Measurements from ENCODE around the gene HSDL1.

The HSDL1 gene

GRCh38 chr16:84109598-84110335 lies 35.2 kb downstream of the HSDL1 start:
- TF ChIP-seq EZH2phosphoT487 (IDR thresholded peaks at IDR 0.05; ENCODE audit: low read depth) (no peak), CTCF (IDR thresholded peaks at IDR 0.05; ENCODE audit: low read depth, low read length) (no peak)
- Histone ChIP-seq H3K4me2 (ENCODE audit: low read length) (no peak overlapping the region), H3K4me3 (ENCODE audit: low read length) (no peak overlapping the region), H3K79me2 (ENCODE audit: low read length) (peaks cover 60% of the 10 kb centered on the region), H3K4me1 (ENCODE audit: low read length) (peaks cover 12% of the 10 kb centered on the region; the same call in 1 of the 2 replicates), H3K9me3 (ENCODE audit: insufficient read depth, low read length) (no peaks in the 10 kb centered on the region), H3K9ac (ENCODE audit: low read length) (no peak overlapping the region), H3K36me3 (replicated peaks; ENCODE audit: low read depth, low read length) (peaks cover 11% of the 10 kb centered on the region), H3K27ac (ENCODE audit: low read length) (no peak overlapping the region), H2AFZ (ENCODE audit: low read depth, low read length) (no peak overlapping the region), H3K27me3 (ENCODE audit: low read depth, low read length) (no peaks in the 10 kb centered on the region), H4K20me1 (ENCODE audit: insufficient read depth, low read length) (peaks cover 48% of the 10 kb centered on the region)

GRCh38 chr16:84107921-84108320 lies 37.1 kb downstream of the HSDL1 start:
- H3K79me2 ChIP-seq (ENCODE audit: low read length) = peaks cover 42% of the 10 kb centered on the region
- H3K4me1 ChIP-seq (ENCODE audit: low read length) = peaks cover 12% of the 10 kb centered on the region; the same call in 1 of the 2 replicates
- H3K4me3 ChIP-seq (ENCODE audit: low read length) = no peak overlapping the region
- no peaks in the 10 kb centered on the region for H3K9me3 ChIP-seq (ENCODE audit: insufficient read depth, low read length)
- H2AFZ ChIP-seq (ENCODE audit: low read depth, low read length) = no peak overlapping the region
- no peak overlapping the region for H3K27ac ChIP-seq (ENCODE audit: low read length)
- H3K27me3 ChIP-seq (ENCODE audit: low read depth, low read length) = no peaks in the 10 kb centered on the region
- H4K20me1 ChIP-seq (ENCODE audit: insufficient read depth, low read length) = peaks cover 58% of the 10 kb centered on the region
- peaks cover 11% of the 10 kb centered on the region for H3K36me3 ChIP-seq (replicated peaks; ENCODE audit: low read depth, low read length)
- no peak for TF ChIP-seq EZH2phosphoT487 (IDR thresholded peaks at IDR 0.05; ENCODE audit: low read depth)
- no peak for TF ChIP-seq CTCF (IDR thresholded peaks at IDR 0.05; ENCODE audit: low read depth, low read length)
- no peak overlapping the region for H3K4me2 ChIP-seq (ENCODE audit: low read length)
- H3K9ac ChIP-seq (ENCODE audit: low read length) = no peak overlapping the region

GRCh38 chr16:84105948-84106740 lies 38.8 kb downstream of the HSDL1 start:
- TF ChIP-seq EZH2phosphoT487 (IDR thresholded peaks at IDR 0.05; ENCODE audit: low read depth) (no peak), CTCF (IDR thresholded peaks at IDR 0.05; ENCODE audit: low read depth, low read length) (no peak)
- Histone ChIP-seq H4K20me1 (ENCODE audit: insufficient read depth, low read length) (peaks cover 71% of the 10 kb centered on the region), H3K27me3 (ENCODE audit: low read depth, low read length) (no peaks in the 10 kb centered on the region), H3K4me2 (ENCODE audit: low read length) (no peak overlapping the region), H3K4me3 (ENCODE audit: low read length) (no peak overlapping the region), H3K4me1 (ENCODE audit: low read length) (peaks cover 7% of the 10 kb centered on the region; the same call in 1 of the 2 replicates), H3K27ac (ENCODE audit: low read length) (no peak overlapping the region), H2AFZ (ENCODE audit: low read depth, low read length) (no peak overlapping the region), H3K9ac (ENCODE audit: low read length) (no peak overlapping the region), H3K9me3 (ENCODE audit: insufficient read depth, low read length) (no peaks in the 10 kb centered on the region), H3K36me3 (replicated peaks; ENCODE audit: low read depth, low read length) (peaks cover 17% of the 10 kb centered on the region), H3K79me2 (ENCODE audit: low read length) (peaks cover 38% of the 10 kb centered on the region)

GRCh38 chr16:84105301-84105815 lies 39.6 kb downstream of the HSDL1 start:
- H3K36me3 ChIP-seq (replicated peaks; ENCODE audit: low read depth, low read length) = peaks cover 11% of the 10 kb centered on the region
- no peaks in the 10 kb centered on the region for H3K27me3 ChIP-seq (ENCODE audit: low read depth, low read length)
- peaks cover 64% of the 10 kb centered on the region for H4K20me1 ChIP-seq (ENCODE audit: insufficient read depth, low read length)
- peaks cover under 1% of the 10 kb centered on the region; the same call in 1 of the 2 replicates for H3K4me1 ChIP-seq (ENCODE audit: low read length)
- H2AFZ ChIP-seq (ENCODE audit: low read depth, low read length) = no peak overlapping the region
- no peak overlapping the region for H3K27ac ChIP-seq (ENCODE audit: low read length)
- H3K4me3 ChIP-seq (ENCODE audit: low read length) = no peak overlapping the region
- TF ChIP-seq CTCF (IDR thresholded peaks at IDR 0.05; ENCODE audit: low read depth, low read length) (no peak), EZH2phosphoT487 (IDR thresholded peaks at IDR 0.05; ENCODE audit: low read depth) (no peak)
- no peak overlapping the region for H3K9ac ChIP-seq (ENCODE audit: low read length)
- H3K9me3 ChIP-seq (ENCODE audit: insufficient read depth, low read length) = no peaks in the 10 kb centered on the region
- peaks cover 30% of the 10 kb centered on the region for H3K79me2 ChIP-seq (ENCODE audit: low read length)
- no peak overlapping the region for H3K4me2 ChIP-seq (ENCODE audit: low read length)
